H1 (cell line): Measurements from ENCODE around the gene RAB25. TPM values are rescaled to one million over a fixed set of nuclear protein-coding genes. Genes with fewer than 3 reads are reported as not detected.
A peak's percentile ranks its signal among the peaks of the same experiment; 100 is the strongest.

ENCODE experiments used
- CTCF ChIA-PET: fragments of 300-600 bp; sonication (Branson Sonifier 250); formaldehyde crosslinking; loops from one replicate; lab custom pipeline; 2021; ENCODE audit not compliant: partially characterized antibody; lab: Charles Lee
- POLR2A ChIA-PET: fragments of 300-600 bp; sonication (Branson Sonifier 250); formaldehyde crosslinking; loops from one replicate; lab custom pipeline; 2021; ENCODE audit warnings: inconsistent platforms; ENCODE audit not compliant: partially characterized antibody; lab: Charles Lee
- DNase-seq, 2 experiments: peaks; one replicate each; pipeline versions ENCODE4 v3.0.0 to v3.0.0-alpha.2; 2010 to 2022; ENCODE audit warnings: low spot score in 2 of 2, low read depth in 1 of 2, mixed read lengths in 1 of 2
- FAIRE-seq: peaks from 2 replicates; lab custom pipeline; 2011; peaks lifted over from hg19 to GRCh38; lab: Jason Lieb, UNC
- H2AFZ ChIP-seq: 2 replicates; pipeline ENCODE4 v1.8.1; 2012; ENCODE audit warnings: low read length, inconsistent platforms
- H2AK5ac ChIP-seq: 2 replicates; pipeline ENCODE4 v1.6.1; 2013; ENCODE audit warnings: low read depth, low read length
- H2BK120ac ChIP-seq: replicated peaks from 2 replicates; pipeline ENCODE3; 2013; ENCODE audit warnings: low read depth, low read length, inconsistent platforms
- H2BK12ac ChIP-seq: 2 replicates; pipeline ENCODE4 v1.6.1; 2013; ENCODE audit warnings: low read depth, low read length
- H2BK15ac ChIP-seq: 2 replicates; pipeline ENCODE4 v1.6.1; 2013; ENCODE audit warnings: low read length
- H2BK20ac ChIP-seq: 2 replicates; pipeline ENCODE4 v1.6.1; 2013; ENCODE audit warnings: low read length
- H2BK5ac ChIP-seq: 2 replicates; pipeline ENCODE4 v1.6.1; 2013; ENCODE audit warnings: low read depth, low read length
- H3K14ac ChIP-seq: 2 replicates; pipeline ENCODE4 v1.6.1; 2013; ENCODE audit warnings: inconsistent platforms; ENCODE audit not compliant: insufficient read length
- H3K18ac ChIP-seq: 2 replicates; pipeline ENCODE4 v1.6.1; 2013; ENCODE audit warnings: low read length; ENCODE audit errors: extremely low read depth
- H3K23ac ChIP-seq: 2 replicates; pipeline ENCODE4 v1.6.1; 2013; ENCODE audit warnings: inconsistent platforms; ENCODE audit not compliant: insufficient read length
- H3K23me2 ChIP-seq: 2 replicates; pipeline ENCODE4 v1.6.1; 2013; ENCODE audit warnings: low read depth, low read length
- H3K27ac ChIP-seq: 2 replicates; pipeline ENCODE4 v1.6.1; 2011; ENCODE audit warnings: low read depth, low read length, inconsistent platforms
- H3K27me3 ChIP-seq, 4 experiments: replicated peaks in 1 of 4; 1 replicate in 1 of 4; 2 replicates in 3 of 4; pipeline versions ENCODE4 v1.6.1 to v1.8.1; 2011 to 2013; ENCODE audit warnings: low read length in 3 of 4, mild to moderate bottlenecking in 3 of 4, inconsistent platforms in 2 of 4, mixed read lengths in 2 of 4, moderate library complexity in 1 of 4; ENCODE audit not compliant: control insufficient read depth in 3 of 4, insufficient read depth in 3 of 4; ENCODE audit errors: extremely low read depth in 1 of 4
- H3K36me3 ChIP-seq, 4 experiments: 2 replicates each; pipeline versions ENCODE4 v1.6.1 to v1.8.1; 2011 to 2013; ENCODE audit warnings: mild to moderate bottlenecking in 4 of 4, low read length in 3 of 4, moderate library complexity in 2 of 4, control low read depth in 1 of 4, inconsistent platforms in 1 of 4; ENCODE audit not compliant: insufficient read depth in 4 of 4, control insufficient read depth in 2 of 4
- H3K4ac ChIP-seq: replicated peaks from 2 replicates; pipeline ENCODE3; 2013; ENCODE audit warnings: low read length, low read depth, mixed read lengths, inconsistent platforms; ENCODE audit not compliant: insufficient read length
- H3K4me1 ChIP-seq, 4 experiments: replicated peaks in 1 of 4; 1 replicate in 1 of 4; 2 replicates in 3 of 4; pipeline versions ENCODE4 v1.6.1 to v1.8.1; 2011 to 2013; ENCODE audit warnings: low read length in 3 of 4, inconsistent platforms in 2 of 4, mixed read lengths in 1 of 4; ENCODE audit not compliant: insufficient read depth in 4 of 4, control insufficient read depth in 3 of 4
- H3K4me2 ChIP-seq, 2 experiments: 2 replicates each; pipeline versions ENCODE4 v1.6.1 to v1.8.1; 2011 to 2013; ENCODE audit warnings: low read depth in 2 of 2, low read length in 2 of 2, control low read depth in 1 of 2, inconsistent platforms in 1 of 2, mild to moderate bottlenecking in 1 of 2; ENCODE audit not compliant: insufficient read depth in 1 of 2
- H3K4me3 ChIP-seq, 4 experiments: fragments of 200-600, 300-600 bp in 1 of 4; sonication (generic), shearing (Covaris generic), sonication (Bioruptor Twin) in 1 of 4; 2 replicates each; pipeline versions ENCODE4 v1.5.1 to v1.8.1; 2011 to 2016; ENCODE audit warnings: low read length in 4 of 4, low read depth in 3 of 4, control low read depth in 2 of 4, inconsistent platforms in 2 of 4, mild to moderate bottlenecking in 2 of 4, mixed read lengths in 1 of 4, moderate library complexity in 1 of 4; ENCODE audit not compliant: insufficient read depth in 2 of 4; ENCODE audit errors: extremely low read depth in 1 of 4
- H3K56ac ChIP-seq: replicated peaks from 2 replicates; pipeline ENCODE3; 2013; ENCODE audit warnings: low read depth, mild to moderate bottlenecking, mixed read lengths, low read length, inconsistent platforms; ENCODE audit not compliant: insufficient read length
- H3K79me1 ChIP-seq: 2 replicates; pipeline ENCODE4 v1.6.1; 2013; ENCODE audit warnings: low read depth, low read length, control low read depth
- H3K79me2 ChIP-seq, 2 experiments: 2 replicates each; pipeline versions ENCODE4 v1.6.1 to v1.8.1; 2012 to 2013; ENCODE audit warnings: low read length in 2 of 2, mild to moderate bottlenecking in 2 of 2, inconsistent platforms in 1 of 2; ENCODE audit not compliant: insufficient read depth in 2 of 2, control insufficient read depth in 1 of 2
- H3K9ac ChIP-seq, 4 experiments: replicated peaks in 1 of 4; 1 replicate in 1 of 4; 2 replicates in 3 of 4; pipeline versions ENCODE4 v1.6.1 to v1.8.1; 2011 to 2013; ENCODE audit warnings: low read depth in 3 of 4, low read length in 3 of 4, control low read depth in 2 of 4, mild to moderate bottlenecking in 2 of 4, moderate library complexity in 2 of 4, inconsistent platforms in 1 of 4; ENCODE audit errors: extremely low read depth in 1 of 4
- H3K9me3 ChIP-seq, 2 experiments: 2 replicates each; pipeline versions ENCODE4 v1.6.1 to v1.8.1; 2012 to 2013; ENCODE audit warnings: mild to moderate bottlenecking in 2 of 2, moderate library complexity in 2 of 2, control low read depth in 1 of 2, inconsistent platforms in 1 of 2, low read depth in 1 of 2, low read length in 1 of 2, mixed read lengths in 1 of 2; ENCODE audit not compliant: insufficient read depth in 2 of 2
- H4K20me1 ChIP-seq, 2 experiments: replicated peaks in 1 of 2; 2 replicates each; pipeline versions ENCODE3 to v1.8.1; 2011 to 2013; ENCODE audit warnings: inconsistent platforms in 2 of 2, low read length in 2 of 2, mild to moderate bottlenecking in 1 of 2; ENCODE audit not compliant: insufficient read depth in 2 of 2, control insufficient read depth in 1 of 2
- H4K5ac ChIP-seq: 2 replicates; pipeline ENCODE4 v1.6.1; 2013; ENCODE audit warnings: low read length, low read depth, mixed read lengths, inconsistent platforms; ENCODE audit not compliant: insufficient read length
- H4K8ac ChIP-seq: 2 replicates; pipeline ENCODE4 v1.8.0; 2013; ENCODE audit warnings: mild to moderate bottlenecking, moderate library complexity, low read length, inconsistent platforms; ENCODE audit not compliant: insufficient read depth; ENCODE audit errors: extremely low read depth
- H4K91ac ChIP-seq: replicated peaks from 2 replicates; pipeline ENCODE3; 2013; ENCODE audit warnings: low read length, mixed read lengths, inconsistent platforms; ENCODE audit not compliant: insufficient read length
- JUN ChIP-seq: IDR thresholded peaks from 2 replicates; pipeline ENCODE4 v1.6.1; 2011; ENCODE audit warnings: low read depth, mild to moderate bottlenecking, improper control_type of control experiment, low read length
- KDM4A ChIP-seq: IDR thresholded peaks from one replicate; pipeline ENCODE4 v1.7.1; 2012; ENCODE audit warnings: low read depth, mild to moderate bottlenecking, moderate library complexity, low read length, inconsistent platforms; ENCODE audit not compliant: severe bottlenecking
- KDM5A ChIP-seq: fragments of 200-600 bp; IDR thresholded peaks from 2 replicates; pipeline ENCODE4 v1.7.1; 2012; ENCODE audit warnings: mild to moderate bottlenecking, low read length, inconsistent platforms, mixed read lengths
- NRF1 ChIP-seq: IDR thresholded peaks from 2 replicates; pipeline ENCODE4 v1.6.1; 2011; ENCODE audit warnings: mild to moderate bottlenecking, low read depth, low read length, improper control_type of control experiment
- SP4 ChIP-seq: IDR thresholded peaks from 2 replicates; pipeline ENCODE4 v1.6.1; 2012; ENCODE audit warnings: low read length, inconsistent platforms
- SUZ12 ChIP-seq: fragments of 200-600 bp; sonication (generic); IDR thresholded peaks from 2 replicates; pipeline ENCODE4 v1.6.1; 2012; ENCODE audit warnings: mild to moderate bottlenecking, inconsistent platforms, low read length, moderate library complexity, mixed read lengths
- WGBS, 2 experiments: shearing (Covaris generic) in 1 of 2; methylation state at CpG; one replicate each; pipeline versions ENCODE4 v1.1.6 to v1.1.7; 2013 to 2015; ENCODE audit warnings: low lambda C conversion rate in 2 of 2, mixed read lengths in 2 of 2, inconsistent platforms in 1 of 2, low coverage in 1 of 2, missing lambda C conversion rate in 1 of 2; ENCODE audit not compliant: insufficient replicate concordance in 2 of 2, insufficient coverage in 1 of 2, insufficient read length in 1 of 2; ENCODE audit errors: extremely low coverage in 1 of 2, missing lambda C conversion rate in 1 of 2; 5-methylcytosine and 5-hydroxymethylcytosine counted together
- polyA plus RNA-seq, 7 experiments: library from polyadenylated mRNA; depleted of rRNA in 3 of 7; stranded (reverse) in 5 of 7; unstranded in 2 of 7; fragments of >200 nt in 5 of 7; fragments of 200-250 nt in 2 of 7; gene quantifications; 1 replicate in 5 of 7; 2 replicates in 1 of 7; 4 replicates in 1 of 7; pipeline versions ENCODE4 v1.2.1 to v1.2.3, GENCODE V29; 2011 to 2013; ENCODE audit warnings: missing spikeins in 2 of 7, mixed read lengths in 2 of 7
- total RNA-seq: library from RNA; stranded (reverse); fragmentation: NEBNext Ultra II Directional; extraction: Animal tissue kit (Norgen Biotek cat#: 25700); gene quantifications from 2 replicates; pipeline ENCODE4 v1.2.1, GENCODE V29; 2021
- TF ChIP-seq, protein P1 (sequence below): IDR thresholded peaks from 2 replicates; pipeline ENCODE4 v1.6.1; 2012; ENCODE audit warnings: inconsistent platforms

The RAB25 gene
- total and polyA plus RNA-seq, 2 of the 8 experiments (the other 6 are each of a cell fraction or from before 2014, with no cell fraction given): 34.8 to 98.2 TPM

DNA sequence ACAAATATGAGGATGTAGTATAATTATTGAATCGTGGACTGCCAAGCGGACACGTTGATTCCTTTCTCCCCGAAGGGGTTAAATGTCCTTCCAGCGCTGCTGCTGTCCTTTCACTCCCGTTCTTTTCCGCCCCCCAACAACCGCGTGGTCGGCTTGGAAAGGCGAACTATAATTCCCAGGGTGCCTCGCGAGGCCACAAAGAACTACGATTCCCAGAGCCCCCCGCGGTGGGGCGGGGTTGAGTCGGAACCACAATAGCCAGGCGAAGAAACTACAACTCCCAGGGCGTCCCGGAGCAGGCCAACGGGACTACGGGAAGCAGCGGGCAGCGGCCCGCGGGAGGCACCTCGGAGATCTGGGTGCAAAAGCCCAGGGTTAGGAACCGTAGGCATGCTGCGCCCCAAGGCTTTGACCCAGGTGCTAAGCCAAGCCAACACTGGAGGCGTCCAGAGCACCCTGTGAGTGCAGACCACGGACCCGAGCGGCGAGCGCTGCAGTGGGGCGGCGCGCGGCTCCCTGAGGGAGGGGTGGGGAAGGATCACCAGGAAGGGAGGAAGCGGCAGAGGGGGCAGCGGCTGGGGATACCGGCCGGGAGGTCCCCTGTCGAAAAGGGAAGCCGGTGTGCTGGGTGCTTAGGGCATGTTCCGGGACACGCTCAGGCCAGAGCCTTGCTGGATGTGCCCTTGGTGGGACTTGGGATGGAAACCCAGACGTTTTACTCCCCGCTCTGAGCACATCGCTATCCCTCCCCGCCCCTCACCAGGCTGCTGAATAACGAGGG is 6.3 kb upstream of the RAB25 start, which contains the start of gene LAMTOR2:
TSS of gene LAMTOR2 (plus strand) at position 283 of the 781 bp plus-strand sequence. CDS start at position 391, 108 bp downstream.
- POLR2A ChIA-PET: interaction anchor here (0.7 to 6.9 kb wide), 11 partner anchors 9 to 87 kb away, joined by 3 to 88 read pairs (median 7); partner anchors contain the start of genes ARHGEF2 and RAB25
- TF ChIP-seq KDM5A (peak; percentile 47; the same call in 1 of the 2 replicates), KDM4A (peak; percentile 97), SUZ12 (no peak), NRF1 (no peak), JUN (no peak), SP4 (peak; percentile 76; the same call in 1 of the 2 replicates)
- TF ChIP-seq, protein P1, sequence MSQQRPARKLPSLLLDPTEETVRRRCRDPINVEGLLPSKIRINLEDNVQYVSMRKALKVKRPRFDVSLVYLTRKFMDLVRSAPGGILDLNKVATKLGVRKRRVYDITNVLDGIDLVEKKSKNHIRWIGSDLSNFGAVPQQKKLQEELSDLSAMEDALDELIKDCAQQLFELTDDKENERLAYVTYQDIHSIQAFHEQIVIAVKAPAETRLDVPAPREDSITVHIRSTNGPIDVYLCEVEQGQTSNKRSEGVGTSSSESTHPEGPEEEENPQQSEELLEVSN: peak; percentile 76; the same call in 1 of the 2 replicates

More for the DNA sequence above, 6.3 kb upstream of the RAB25 start, which contains the start of gene LAMTOR2:
- CTCF ChIA-PET: interaction anchor here (1.2 to 12.9 kb wide), 6 partner anchors 12 to 87 kb away, joined by 3 to 139 read pairs (median 6); partner anchors contain the start of gene SSR2
- H3K36me3 ChIP-seq: peaks cover 6 to 11% (median 9%) of the 10 kb centered on the region in 4 experiments; a peak in 4 of 8 replicates
- peak within 1 kb of the TSS; percentile 88; the same call in 1 of the 2 replicates for H2BK15ac ChIP-seq
- H4K5ac ChIP-seq: peak within 1 kb of the TSS; percentile 95
- H2BK120ac ChIP-seq: peak within 1 kb of the TSS; percentile 92
- H3K9ac ChIP-seq: peak within 1 kb of the TSS; percentile 74 to 90 (median 80)
- H3K56ac ChIP-seq: peak within 1 kb of the TSS; percentile 92
- H3K79me1 ChIP-seq: peaks cover 3% of the 10 kb centered on the region
- H3K14ac ChIP-seq: no peak within 1 kb of the TSS
- peak within 1 kb of the TSS; percentile 89 for H2AFZ ChIP-seq
- peak; percentile 7 for FAIRE-seq
- 0 out of 2 replicates have a peak within 1 kb of the TSS, but pooled peaks have one; percentile 19 for H2AK5ac ChIP-seq
- H3K79me2 ChIP-seq: peaks cover 0 to 28% of the 10 kb centered on the region in 2 experiments; a peak in 3 of 4 replicates
- peak; percentile 91 to 99 for DNase-seq
- H3K23me2 ChIP-seq: peaks cover 14% of the 10 kb centered on the region
- no peaks in the 10 kb centered on the region for H3K27me3 ChIP-seq
- WGBS, 2 experiments: 1% methylated on average over 41 of the region's 53 CpGs; no CpG with 5 or more reads in 1 of the 2 experiments
- peak within 1 kb of the TSS; percentile 92 for H3K4ac ChIP-seq
- H3K9me3 ChIP-seq: no peaks in the 10 kb centered on the region
- peak within 1 kb of the TSS; percentile 94 for H4K91ac ChIP-seq
- 0 out of 2 replicates have a peak within 1 kb of the TSS, but pooled peaks have one; percentile 72 for H2BK20ac ChIP-seq
- H3K18ac ChIP-seq: peak within 1 kb of the TSS; percentile 100
- H3K23ac ChIP-seq: no peak within 1 kb of the TSS
- H3K4me2 ChIP-seq: peak within 1 kb of the TSS; percentile 81 to 95
- H4K20me1 ChIP-seq: peaks cover 2% of the 10 kb centered on the region in 2 experiments
- H3K4me1 ChIP-seq: peaks cover 0 to 6% (median 0%) of the 10 kb centered on the region in 4 experiments; a peak in 2 of 7 replicates
- peak within 1 kb of the TSS; percentile 88 for H4K8ac ChIP-seq
- H3K27ac ChIP-seq: peak within 1 kb of the TSS; percentile 89
- peak within 1 kb of the TSS; percentile 93 for H2BK5ac ChIP-seq
- H2BK12ac ChIP-seq: peak within 1 kb of the TSS; percentile 81
- H3K4me3 ChIP-seq: peak within 1 kb of the TSS; percentile 93 to 99 (median 96)
